Tibial nerve (tissue), 4 donors: Measurements from ENCODE around the gene MGLL. TPM values are rescaled to one million over a fixed set of nuclear protein-coding genes. Genes with fewer than 3 reads are reported as not detected.

ENCODE experiments used
- DNase-seq, 2 donors: peaks; one replicate each; pipeline ENCODE4 v3.0.0-alpha.2; 2019; ENCODE audit warnings: low spot score in 2 of 2
- H3K27ac ChIP-seq, 4 donors: fragments of 200-600 bp; sonication (generic) in 3 of 4; one replicate each; pipeline ENCODE4 v1.5.1; 2017 to 2019; ENCODE audit warnings: mild to moderate bottlenecking in 1 of 4
- H3K27me3 ChIP-seq, 2 donors: fragments of 200-600 bp; sonication (generic) in 1 of 2; one replicate each; pipeline versions ENCODE4 v1.5.1 to v1.6.0; 2017 to 2019
- H3K36me3 ChIP-seq, 3 donors: fragments of 200-600 bp; sonication (generic); one replicate each; pipeline ENCODE4 v1.5.1; 2018 to 2019
- H3K4me1 ChIP-seq, 4 donors: fragments of 200-600 bp; sonication (generic) in 3 of 4; one replicate each; pipeline ENCODE4 v1.5.1; 2017 to 2019
- H3K4me3 ChIP-seq, 4 donors: fragments of 200-600 bp; sonication (generic) in 3 of 4; one replicate each; pipeline ENCODE4 v1.5.1; 2017 to 2019; ENCODE audit warnings: mild to moderate bottlenecking in 1 of 4, moderate library complexity in 1 of 4
- H3K9me3 ChIP-seq, 4 donors: fragments of 200-600 bp; sonication (generic) in 3 of 4; one replicate each; pipeline ENCODE4 v1.5.1; 2017 to 2019
- EP300 ChIP-seq, 2 donors: sonication (generic); formaldehyde crosslinking; IDR thresholded peaks; one replicate each; pipeline ENCODE4 v1.6.1; 2017; ENCODE audit warnings: antibody characterized with exemption in 2 of 2, mild to moderate bottlenecking in 1 of 2
- POLR2A ChIP-seq, 2 donors: fragments of 450-650 bp; IDR thresholded peaks; one replicate each; pipeline ENCODE4 v1.6.1; 2017; ENCODE audit warnings: antibody characterized with exemption in 2 of 2, mild to moderate bottlenecking in 2 of 2, moderate library complexity in 2 of 2
- WGBS, 2 donors: methylation state at CpG; one replicate each; pipeline ENCODE4 v1.1.5; 2018; 5-methylcytosine and 5-hydroxymethylcytosine counted together
- total RNA-seq, 4 donors: library from RNA; depleted of rRNA; stranded (reverse); fragments of >200 nt; gene quantifications; one replicate each; pipeline ENCODE4 v1.1.0, GENCODE V29; 2016
- TF ChIP-seq, protein P1 (sequence below), 5 experiments: fragments of 200-600 bp in 3 of 5; fragments of 450-650 bp in 2 of 5; sonication (generic) in 3 of 5; IDR thresholded peaks; one replicate each; pipeline ENCODE4 v1.5.1; 2016 to 2019; ENCODE audit warnings: antibody characterized with exemption in 5 of 5, mild to moderate bottlenecking in 3 of 5, moderate library complexity in 2 of 5

MGLL gene
- total RNA-seq, 4 donors from 2014 or later, result 67.5 to 96.6 (median 86.1) TPM

- Histone ChIP-seq H3K9me3 (no peaks in the 10 kb centered on the region), H3K27me3 (no peaks in the 10 kb centered on the region), H3K4me1 (peaks cover 0 to 71% (median 3%) of the 10 kb centered on the region in 4 donors), H3K4me3 (no peak overlapping the region), H3K27ac (peak overlapping the region in 1 of 4 donors; percentile 45), H3K36me3 (peaks cover 0 to 22% (median 0%) of the 10 kb centered on the region in 3 donors)
- TF ChIP-seq EP300 (IDR thresholded peaks at IDR 0.05), result peak in 1 of 2 donors; percentile 22
- TF ChIP-seq, protein P1, sequence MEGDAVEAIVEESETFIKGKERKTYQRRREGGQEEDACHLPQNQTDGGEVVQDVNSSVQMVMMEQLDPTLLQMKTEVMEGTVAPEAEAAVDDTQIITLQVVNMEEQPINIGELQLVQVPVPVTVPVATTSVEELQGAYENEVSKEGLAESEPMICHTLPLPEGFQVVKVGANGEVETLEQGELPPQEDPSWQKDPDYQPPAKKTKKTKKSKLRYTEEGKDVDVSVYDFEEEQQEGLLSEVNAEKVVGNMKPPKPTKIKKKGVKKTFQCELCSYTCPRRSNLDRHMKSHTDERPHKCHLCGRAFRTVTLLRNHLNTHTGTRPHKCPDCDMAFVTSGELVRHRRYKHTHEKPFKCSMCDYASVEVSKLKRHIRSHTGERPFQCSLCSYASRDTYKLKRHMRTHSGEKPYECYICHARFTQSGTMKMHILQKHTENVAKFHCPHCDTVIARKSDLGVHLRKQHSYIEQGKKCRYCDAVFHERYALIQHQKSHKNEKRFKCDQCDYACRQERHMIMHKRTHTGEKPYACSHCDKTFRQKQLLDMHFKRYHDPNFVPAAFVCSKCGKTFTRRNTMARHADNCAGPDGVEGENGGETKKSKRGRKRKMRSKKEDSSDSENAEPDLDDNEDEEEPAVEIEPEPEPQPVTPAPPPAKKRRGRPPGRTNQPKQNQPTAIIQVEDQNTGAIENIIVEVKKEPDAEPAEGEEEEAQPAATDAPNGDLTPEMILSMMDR (IDR thresholded peaks at IDR 0.05), result no peak
- no peak for TF ChIP-seq POLR2A (IDR thresholded peaks at IDR 0.05)
- 66 to 80% methylated on average over 10 of the region's 10 CpGs for WGBS, 2 donors
- DNase-seq, result no peak
These were observed 108.2 kb downstream of the MGLL start for GRCh38 chr3:127714125-127714571.

- WGBS, 2 donors, result 62 to 72% methylated on average over 9 of the region's 9 CpGs
- no peak for DNase-seq
These were observed 109.2 kb downstream of the MGLL start for GRCh38 chr3:127712881-127713771.

DNA sequence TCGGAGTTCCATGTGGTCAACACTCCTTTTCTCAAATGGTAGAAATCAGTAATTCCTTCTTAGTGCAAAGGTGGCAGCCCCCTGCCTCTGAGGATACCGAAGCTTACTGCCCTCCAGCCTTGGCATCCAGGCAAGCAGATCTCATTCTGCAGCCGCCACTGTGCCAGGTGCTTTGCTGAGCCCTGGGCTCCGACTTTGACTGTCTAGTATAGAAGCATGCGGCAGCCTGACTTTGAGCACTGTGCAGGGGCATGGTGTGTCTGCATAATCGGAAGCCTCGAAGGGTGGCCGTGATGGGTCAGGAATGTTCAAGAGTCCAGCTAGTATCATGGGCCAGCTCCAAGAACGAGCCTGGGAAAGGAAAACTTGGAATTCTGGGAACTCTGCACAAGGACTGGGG lies 109.9 kb downstream of the MGLL start:
- DNase-seq, result no peak
- peaks cover 0 to 18% (median 0%) of the 10 kb centered on the region in 3 donors for H3K36me3 ChIP-seq
- H3K4me3 ChIP-seq, result no peak overlapping the region
- H3K9me3 ChIP-seq, result no peaks in the 10 kb centered on the region
- no peaks in the 10 kb centered on the region for H3K27me3 ChIP-seq
- H3K27ac ChIP-seq, result peak overlapping the region in 2 of 4 donors; percentile 24 to 45
- TF ChIP-seq EP300 (IDR thresholded peaks at IDR 0.05) (no peak), POLR2A (IDR thresholded peaks at IDR 0.05) (no peak)
- TF ChIP-seq, protein P1 (IDR thresholded peaks at IDR 0.05), result no peak
- 89 to 91% methylated on average over 9 of the region's 9 CpGs for WGBS, 2 donors
- peaks cover 0 to 81% (median 8%) of the 10 kb centered on the region in 4 donors for H3K4me1 ChIP-seq

More at GRCh38 chr3:127712881-127713771, 109.2 kb downstream of the MGLL start:
- peaks cover 0 to 18% (median 0%) of the 10 kb centered on the region in 3 donors for H3K36me3 ChIP-seq
- H3K4me1 ChIP-seq, result peaks cover 0 to 79% (median 5%) of the 10 kb centered on the region in 4 donors
- H3K27ac ChIP-seq, result peak overlapping the region in 3 of 4 donors; percentile 24 to 45 (median 25)
- H3K4me3 ChIP-seq, result no peak overlapping the region
- TF ChIP-seq, protein P1 (IDR thresholded peaks at IDR 0.05), result no peak
- TF ChIP-seq POLR2A (IDR thresholded peaks at IDR 0.05) (no peak), EP300 (IDR thresholded peaks at IDR 0.05) (no peak)
- no peaks in the 10 kb centered on the region for H3K27me3 ChIP-seq
- no peaks in the 10 kb centered on the region for H3K9me3 ChIP-seq

GRCh38 chr3:127711896-127712295 lies 110.4 kb downstream of the MGLL start:
- H3K27me3 ChIP-seq, result no peaks in the 10 kb centered on the region
- H3K27ac ChIP-seq, result peak overlapping the region in 1 of 4 donors; percentile 45
- H3K36me3 ChIP-seq, result peaks cover 0 to 18% (median 0%) of the 10 kb centered on the region in 3 donors
- peaks cover 0 to 81% (median 8%) of the 10 kb centered on the region in 4 donors for H3K4me1 ChIP-seq
- H3K4me3 ChIP-seq, result no peak overlapping the region
- WGBS, 2 donors, result 94 to 96% methylated on average over 14 of the region's 14 CpGs
- no peaks in the 10 kb centered on the region for H3K9me3 ChIP-seq
- DNase-seq, result no peak
- TF ChIP-seq, protein P1 (IDR thresholded peaks at IDR 0.05), result no peak
- TF ChIP-seq EP300 (IDR thresholded peaks at IDR 0.05), result no peak
- no peak for TF ChIP-seq POLR2A (IDR thresholded peaks at IDR 0.05)
